Psoas muscle (tissue), 8 donors: ENCODE data around the gene FLVCR1. TPM values are rescaled to one million over a fixed set of nuclear protein-coding genes. Genes with fewer than 3 reads are reported as not detected.
A peak's percentile ranks its signal among the peaks of the same experiment; 100 is the strongest.
"Not testable (repeated sequence)": the region's sequence is repeated elsewhere in the genome, so short reads cannot be mapped to it uniquely, and the experiment has no call there.

Experiments
- ATAC-seq, 4 donors: fragments of 200-7000 bp; cut with Tn5 transposase; one replicate each; pipeline ENCODE4 v1.9.1; 2020; ENCODE audit warnings: moderate library complexity in 3 of 4, mild to moderate bottlenecking in 2 of 4
- DNase-seq, 2 donors: peaks; one replicate each; pipeline ENCODE4 v3.0.0-alpha.2; 2020
- H3K27ac ChIP-seq: fragments of 200-600 bp; one replicate; pipeline ENCODE4 v1.8.0; 2022
- H3K27me3 ChIP-seq, 3 donors: fragments of 200-600 bp in 1 of 3; one replicate each; pipeline versions ENCODE4 v1.6.1 to v1.8.0; 2013 to 2022; ENCODE audit warnings: low read length in 2 of 3, mild to moderate bottlenecking in 2 of 3, moderate library complexity in 1 of 3; ENCODE audit not compliant: insufficient read depth in 3 of 3
- H3K36me3 ChIP-seq, 2 donors: fragments of 200-600 bp in 1 of 2; one replicate each; pipeline versions ENCODE4 v1.6.1 to v1.8.0; 2013 to 2022; ENCODE audit warnings: low read depth in 1 of 2, mild to moderate bottlenecking in 1 of 2, moderate library complexity in 1 of 2; ENCODE audit not compliant: insufficient read depth in 1 of 2
- H3K4me1 ChIP-seq: fragments of 200-600 bp; one replicate; pipeline ENCODE4 v1.8.0; 2022
- H3K4me3 ChIP-seq: fragments of 200-600 bp; one replicate; pipeline ENCODE4 v1.8.0; 2022; ENCODE audit warnings: mild to moderate bottlenecking
- H3K9me3 ChIP-seq: fragments of 200-600 bp; one replicate; pipeline ENCODE4 v1.8.0; 2022
- WGBS, 3 donors: extraction: QIAGEN DNeasy Blood & Tissue Kit; methylation state at CpG; one replicate each; pipeline versions ENCODE4 v1.1.6 to v1.1.7; 2013; 5-methylcytosine and 5-hydroxymethylcytosine counted together
- intact Hi-C, 2 donors: fragments of 100-400 bp; cut with DNase I; formaldehyde crosslinking; loops; one replicate each; pipeline versions ENCODE4 v1.11.0 to v1.14.2; 2022
- polyA plus RNA-seq, 3 donors: library from polyadenylated mRNA; stranded (reverse); fragments of 200-250 nt; gene quantifications; one replicate each; pipeline ENCODE4 v1.2.3, GENCODE V29; 2013
- total RNA-seq, 4 donors: library from RNA; stranded (reverse); fragmentation: NEBNext Ultra II Directional in 2 of 4; extraction: Animal tissue kit (Norgen Biotek cat#: 25700) in 2 of 4; gene quantifications; one replicate each; pipeline versions ENCODE4 v1.2.1 to v1.2.4, GENCODE V29; 2021 to 2023
- TF ChIP-seq, protein P1 (sequence below): fragments of 200-600 bp; IDR thresholded peaks from one replicate; pipeline ENCODE4 v1.8.0; 2022; ENCODE audit warnings: antibody characterized with exemption
- donor health status: healthy with polysubstance abuse.
- donor health status: DM: no; HTN: no; CAD: no; lungs with moderate emphysema.
- donor health status: Bipolar disorder and iron deficiency.
- donor health status: healthy.
- donor health status: DM: yes; HTN: yes; CAD: no.
- donor health status: DM: no; HTN: no; CAD: no.
- donor health status: DM: no; HTN: no; CAD: no.
- donor health status: DM: yes; HTN: yes; CAD: no.

The FLVCR1 gene
- total and polyA plus RNA-seq, 7 donors = 0.52 to 2.6 (median 1.5) TPM

DNA sequence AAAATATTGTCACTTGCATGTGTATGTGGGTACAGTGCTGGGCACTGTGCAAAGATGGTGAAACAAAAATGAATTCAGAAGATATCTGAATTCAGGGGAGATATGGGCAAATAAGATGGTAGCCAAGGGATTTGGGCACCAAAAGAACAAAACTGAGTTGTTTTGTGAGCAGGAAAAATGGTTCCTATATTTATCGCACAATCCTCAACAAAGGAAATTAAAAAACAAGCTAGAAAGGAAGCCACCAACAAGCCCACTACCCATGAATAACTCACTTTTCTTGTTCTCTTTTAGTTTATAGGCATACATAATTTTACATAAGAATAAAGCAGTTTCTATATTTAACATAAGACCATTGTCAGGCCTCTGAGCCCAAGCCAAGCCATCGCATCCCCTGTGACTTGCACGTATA, 51.6 kb downstream of the FLVCR1 start:
- WGBS, 3 donors = 93 to 95% (median 94%) methylated on average over 3 of the region's 3 CpGs
- no peaks in the 10 kb centered on the region for H3K4me1 ChIP-seq

GRCh38 chr1:212910213-212910612, 52.1 kb downstream of the FLVCR1 start:
- H3K36me3 ChIP-seq, intact Hi-C loops, H3K4me1 ChIP-seq, H3K9me3 ChIP-seq, H3K4me3 ChIP-seq, H3K27ac ChIP-seq, H3K27me3 ChIP-seq, ATAC-seq, DNase-seq: not testable (repeated sequence)
- 62 to 80% (median 73%) methylated on average over 4 to 8 of the region's 10 CpGs for WGBS, 3 donors

More for the DNA sequence above, 51.6 kb downstream of the FLVCR1 start:
- DNase-seq = no peak
- Histone ChIP-seq H3K9me3 (no peaks in the 10 kb centered on the region), H3K27ac (no peak overlapping the region), H3K4me3 (no peak overlapping the region), H3K27me3 (no peaks in the 10 kb centered on the region), H3K36me3 (no peaks in the 10 kb centered on the region)
- TF ChIP-seq, protein P1, sequence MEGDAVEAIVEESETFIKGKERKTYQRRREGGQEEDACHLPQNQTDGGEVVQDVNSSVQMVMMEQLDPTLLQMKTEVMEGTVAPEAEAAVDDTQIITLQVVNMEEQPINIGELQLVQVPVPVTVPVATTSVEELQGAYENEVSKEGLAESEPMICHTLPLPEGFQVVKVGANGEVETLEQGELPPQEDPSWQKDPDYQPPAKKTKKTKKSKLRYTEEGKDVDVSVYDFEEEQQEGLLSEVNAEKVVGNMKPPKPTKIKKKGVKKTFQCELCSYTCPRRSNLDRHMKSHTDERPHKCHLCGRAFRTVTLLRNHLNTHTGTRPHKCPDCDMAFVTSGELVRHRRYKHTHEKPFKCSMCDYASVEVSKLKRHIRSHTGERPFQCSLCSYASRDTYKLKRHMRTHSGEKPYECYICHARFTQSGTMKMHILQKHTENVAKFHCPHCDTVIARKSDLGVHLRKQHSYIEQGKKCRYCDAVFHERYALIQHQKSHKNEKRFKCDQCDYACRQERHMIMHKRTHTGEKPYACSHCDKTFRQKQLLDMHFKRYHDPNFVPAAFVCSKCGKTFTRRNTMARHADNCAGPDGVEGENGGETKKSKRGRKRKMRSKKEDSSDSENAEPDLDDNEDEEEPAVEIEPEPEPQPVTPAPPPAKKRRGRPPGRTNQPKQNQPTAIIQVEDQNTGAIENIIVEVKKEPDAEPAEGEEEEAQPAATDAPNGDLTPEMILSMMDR = no peak
- intact Hi-C loops = no loop called here
- ATAC-seq = no peak

DNA sequence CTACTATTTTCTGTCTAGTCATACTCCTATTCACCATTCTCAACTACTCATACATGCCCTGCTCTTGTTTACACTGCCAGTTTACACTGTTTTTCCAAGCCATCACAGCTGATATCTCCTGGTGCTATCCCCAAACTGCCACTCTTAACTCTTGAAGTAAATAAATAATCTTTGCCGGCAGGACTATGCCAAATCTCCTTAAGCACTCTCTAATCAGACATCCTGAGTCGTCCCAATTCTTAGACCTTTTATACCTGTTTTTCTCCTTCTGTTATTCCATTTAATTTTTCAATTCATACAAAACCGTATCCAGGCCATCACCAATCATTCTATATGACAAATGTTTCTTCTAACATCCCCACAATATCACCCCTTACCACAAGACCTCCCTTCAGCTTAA, 55.6 kb downstream of the FLVCR1 start:
- intact Hi-C loops, H3K4me3 ChIP-seq, DNase-seq, H3K27me3 ChIP-seq, ATAC-seq, H3K27ac ChIP-seq, H3K36me3 ChIP-seq, H3K9me3 ChIP-seq, H3K4me1 ChIP-seq: not testable (repeated sequence)
- 86 to 91% (median 89%) methylated on average over 2 to 3 of the region's 3 CpGs for WGBS, 3 donors

DNA sequence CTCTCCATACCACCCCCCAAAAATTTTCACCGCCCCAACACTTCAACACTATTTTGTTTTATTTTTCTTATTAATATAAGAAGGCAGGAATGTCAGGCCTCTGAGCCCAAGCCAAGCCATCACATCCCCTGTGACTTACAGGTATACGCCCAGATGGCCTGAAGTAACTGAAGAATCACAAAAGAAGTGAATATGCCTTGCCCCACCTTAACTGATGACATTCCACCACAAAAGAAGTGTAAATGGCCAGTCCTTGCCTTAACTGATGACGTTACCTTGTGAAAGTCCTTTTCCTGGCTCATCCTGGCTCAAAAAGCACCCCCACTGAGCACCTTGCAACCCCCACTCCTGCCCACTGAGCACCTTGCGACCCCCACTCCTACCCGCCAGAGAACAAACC, 56.0 kb downstream of the FLVCR1 start:
- H3K36me3 ChIP-seq, H3K9me3 ChIP-seq, ATAC-seq, H3K4me3 ChIP-seq, intact Hi-C loops, DNase-seq, H3K27me3 ChIP-seq, H3K27ac ChIP-seq, H3K4me1 ChIP-seq: not testable (repeated sequence)
- WGBS, 3 donors = 85 to 88% (median 87%) methylated on average over 2 to 4 of the region's 5 CpGs

DNA sequence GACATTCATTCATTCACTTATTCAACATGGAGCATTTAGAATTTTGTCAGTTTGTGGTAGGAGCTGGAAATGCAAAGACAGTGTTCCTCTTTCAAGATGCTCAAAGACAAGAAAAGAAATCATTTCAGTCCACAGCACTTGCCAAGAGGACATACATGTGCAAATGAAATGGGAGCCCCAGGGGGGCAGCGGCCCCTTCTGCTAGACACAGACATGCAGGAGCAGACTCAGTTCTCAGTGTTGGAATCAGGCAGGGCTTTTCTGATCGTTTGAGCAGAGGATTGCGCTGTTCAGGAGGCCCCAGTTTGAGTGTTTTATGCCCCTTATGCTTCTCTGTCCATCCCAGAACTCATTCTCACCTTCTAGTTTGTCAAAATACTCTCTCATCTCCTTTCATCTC, 56.7 kb downstream of the FLVCR1 start:
- H3K9me3 ChIP-seq = no peaks in the 10 kb centered on the region
- no peak for DNase-seq
- TF ChIP-seq, protein P1 = no peak
- H3K27ac ChIP-seq = no peak overlapping the region
- no peaks in the 10 kb centered on the region for H3K36me3 ChIP-seq
- WGBS, 3 donors = 64 to 67% (median 65%) methylated on average over 3 of the region's 3 CpGs
- no peak overlapping the region for H3K4me3 ChIP-seq
- H3K27me3 ChIP-seq = no peaks in the 10 kb centered on the region
- intact Hi-C loops = no loop called here
- no peak for ATAC-seq
- H3K4me1 ChIP-seq = peaks cover 3% of the 10 kb centered on the region

DNA sequence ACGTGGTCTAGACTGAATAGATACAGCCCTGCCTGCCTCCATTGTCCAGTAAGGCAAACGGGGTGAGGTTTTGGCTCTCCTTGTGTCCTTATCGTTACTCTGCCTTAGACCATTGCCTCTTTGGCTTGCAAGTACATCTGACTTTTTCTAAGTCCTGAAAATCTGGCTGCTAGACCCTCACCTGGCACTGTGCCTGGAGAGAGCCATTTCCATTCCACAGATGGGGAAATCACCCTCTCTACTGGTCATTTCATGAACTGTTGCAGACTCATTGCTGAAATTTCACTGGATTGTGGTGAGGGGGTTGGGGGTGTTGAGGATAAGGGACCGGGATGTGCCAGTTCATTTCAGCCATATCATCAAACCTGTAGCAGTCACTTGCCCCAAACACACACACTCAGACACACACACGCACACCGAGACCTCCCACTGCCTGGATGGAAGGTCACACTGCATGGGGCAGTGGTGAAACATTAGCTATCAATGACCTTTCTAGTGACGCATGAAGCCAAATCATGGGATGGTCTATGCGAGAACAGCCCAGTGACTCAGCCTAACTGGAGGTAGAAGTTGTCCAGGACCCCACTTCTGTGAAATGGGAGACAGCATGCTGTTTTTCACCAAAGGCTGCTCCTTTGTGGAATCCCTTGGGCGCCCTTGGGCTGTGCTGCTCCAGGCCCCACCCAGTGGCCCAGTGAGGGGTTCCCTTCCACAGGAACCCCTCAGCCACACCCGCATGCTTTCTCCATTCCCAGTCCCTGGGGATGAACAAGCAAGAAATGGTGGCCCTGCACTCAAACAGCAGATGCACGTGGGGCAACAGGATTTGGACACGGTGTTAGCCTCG, 57.4 kb downstream of the FLVCR1 start:
- 71 to 72% (median 71%) methylated on average over 13 of the region's 13 CpGs for WGBS, 3 donors
- no peaks in the 10 kb centered on the region for H3K27me3 ChIP-seq
- no peaks in the 10 kb centered on the region for H3K9me3 ChIP-seq
- no peak overlapping the region for H3K27ac ChIP-seq
- no peaks in the 10 kb centered on the region for H3K36me3 ChIP-seq
- H3K4me3 ChIP-seq = no peak overlapping the region
- peak in 1 of 2 donors; percentile 47 for DNase-seq
- peak in 1 of 4 donors; percentile 16 for ATAC-seq
- intact Hi-C loops = no loop called here
- TF ChIP-seq, protein P1 = no peak
- H3K4me1 ChIP-seq = peaks cover 3% of the 10 kb centered on the region
